HCT116 (cell line): ENCODE data around the gene DPF3. TPM values are rescaled to one million over a fixed set of nuclear protein-coding genes. Genes with fewer than 3 reads are reported as not detected.

ENCODE experiments used
- ATAC-seq: fragments of 200-7000 bp; cut with Tn5 transposase; 2 replicates; pipeline ENCODE4 v1.9.1; 2020; ENCODE audit warnings: mild to moderate bottlenecking, moderate library complexity
- BruUV-seq: library from RNA; stranded (reverse); fragments of 400-500 nt; replicated peaks from 2 replicates; lab custom pipeline; 2021; lab: Mats Ljungman, UMichigan
- CTCF ChIA-PET: fragments of 300-600 bp; sonication (Branson Sonifier 250); formaldehyde crosslinking; loops from one replicate; lab custom pipeline; 2021; ENCODE audit warnings: antibody characterized with exemption; lab: Charles Lee
- POLR2A ChIA-PET: fragments of 300-600, 350-600 bp; sonication (Branson Sonifier 250); formaldehyde crosslinking; loops from one replicate; lab custom pipeline; 2021; ENCODE audit warnings: antibody characterized with exemption; lab: Charles Lee
- RAD21 ChIA-PET, 2 experiments: fragments of 300-600 bp; sonication (Branson Sonifier 250); formaldehyde crosslinking; loops; one replicate each; lab custom pipeline; 2023; ENCODE audit warnings: low total read pairs in 2 of 2; ENCODE audit not compliant: uncharacterized antibody in 2 of 2, unreplicated experiment in 2 of 2, low non-redundant PET in 1 of 2; lab: Charles Lee
- DNase-seq: peaks from one replicate; pipeline ENCODE4 v3.0.0-alpha.2; 2010; ENCODE audit warnings: low read depth, low spot score
- H2AFZ ChIP-seq: fragments of 200-600 bp; shearing (Covaris generic), sonication (generic); 2 replicates; pipeline ENCODE4 v1.6.1; 2017; ENCODE audit warnings: low read depth, mixed run types, mixed read lengths, antibody characterized with exemption, low read length; ENCODE audit not compliant: poor library complexity, severe bottlenecking
- H3K27ac ChIP-seq: 2 replicates; pipeline ENCODE4 v1.5.1; 2012; ENCODE audit warnings: low read depth, low read length
- H3K27me3 ChIP-seq: fragments of 200-600 bp; sonication (generic); 2 replicates; pipeline ENCODE4 v1.6.1; 2016; ENCODE audit warnings: mixed run types, low read length, mixed read lengths; ENCODE audit not compliant: insufficient read depth
- H3K36me3 ChIP-seq, 2 experiments: fragments of 200-500 bp in 1 of 2; fragments of 200-600 bp in 1 of 2; sonication (Bioruptor generic) in 1 of 2; sonication (generic) in 1 of 2; 2 replicates each; pipeline versions ENCODE4 v1.5.1 to v1.6.1; 2014 to 2016; ENCODE audit warnings: low read length in 2 of 2, inconsistent platforms in 1 of 2, mixed read lengths in 1 of 2, mixed run types in 1 of 2; ENCODE audit not compliant: insufficient read depth in 2 of 2, control insufficient read depth in 1 of 2
- H3K4me1 ChIP-seq, 2 experiments: fragments of 200-600 bp in 1 of 2; sonication (generic) in 1 of 2; 2 replicates each; pipeline versions ENCODE4 v1.5.1 to v1.6.1; 2012 to 2017; ENCODE audit warnings: low read length in 2 of 2, inconsistent platforms in 1 of 2, mild to moderate bottlenecking in 1 of 2, mixed read lengths in 1 of 2, mixed run types in 1 of 2, moderate library complexity in 1 of 2; ENCODE audit not compliant: insufficient read depth in 2 of 2, control insufficient read depth in 1 of 2
- H3K4me2 ChIP-seq: fragments of 200-600 bp; sonication (generic); 2 replicates; pipeline ENCODE4 v1.6.1; 2017; ENCODE audit warnings: mixed run types, low read length, mixed read lengths
- H3K4me3 ChIP-seq, 2 experiments: fragments of 200-600 bp in 1 of 2; sonication (generic) in 1 of 2; replicated peaks in 1 of 2; 2 replicates each; pipeline ENCODE4 v1.5.1; 2011 to 2016; ENCODE audit warnings: low read length in 2 of 2, control low read depth in 1 of 2, low read depth in 1 of 2, mild to moderate bottlenecking in 1 of 2, mixed read lengths in 1 of 2, mixed run types in 1 of 2
- H3K79me2 ChIP-seq: fragments of 200-600 bp; sonication (generic); 2 replicates; pipeline ENCODE4 v1.6.1; 2017; ENCODE audit warnings: mild to moderate bottlenecking, mixed run types, low read length, moderate library complexity, mixed read lengths; ENCODE audit not compliant: insufficient read depth
- H3K9ac ChIP-seq: fragments of 200-600 bp; sonication (generic); 2 replicates; pipeline ENCODE4 v1.6.1; 2016; ENCODE audit warnings: low read length, mixed read lengths
- H3K9me2 ChIP-seq: fragments of 200-600 bp; sonication (generic), shearing (Covaris generic); 2 replicates; pipeline ENCODE4 v1.6.1; 2017; ENCODE audit warnings: mixed run types, mild to moderate bottlenecking, moderate library complexity; ENCODE audit not compliant: insufficient read depth
- H3K9me3 ChIP-seq, 2 experiments: fragments of 200-500 bp in 1 of 2; fragments of 200-600 bp in 1 of 2; sonication (Bioruptor generic) in 1 of 2; sonication (generic) in 1 of 2; 2 replicates each; pipeline ENCODE4 v1.6.1; 2014 to 2017; ENCODE audit warnings: low read length in 2 of 2, mixed read lengths in 2 of 2, inconsistent platforms in 1 of 2, low read depth in 1 of 2, mild to moderate bottlenecking in 1 of 2, mixed run types in 1 of 2, moderate library complexity in 1 of 2; ENCODE audit not compliant: control insufficient read depth in 1 of 2, insufficient read depth in 1 of 2
- H4K20me1 ChIP-seq: fragments of 200-600 bp; sonication (generic), shearing (Covaris generic); 2 replicates; pipeline ENCODE4 v1.6.1; 2017; ENCODE audit warnings: mixed run types, mild to moderate bottlenecking, moderate library complexity; ENCODE audit not compliant: insufficient read depth
- ATF3 ChIP-seq: IDR thresholded peaks from 2 replicates; pipeline ENCODE4 v1.6.1; 2012
- CBX3 ChIP-seq: IDR thresholded peaks from 2 replicates; pipeline ENCODE4 v1.6.1; 2012; ENCODE audit warnings: low read depth
- CTCF ChIP-seq, 3 experiments: fragments of 200-600 bp in 1 of 3; sonication (generic) in 1 of 3; IDR thresholded peaks in 2 of 3; conservative IDR thresholded peaks in 1 of 3; 2 replicates each; pipeline ENCODE4 v1.5.1; 2012 to 2017; ENCODE audit warnings: low read depth in 2 of 3, low read length in 2 of 3, antibody characterized with exemption in 1 of 3, borderline replicate concordance in 1 of 3, control low read depth in 1 of 3, mild to moderate bottlenecking in 1 of 3, mixed read lengths in 1 of 3, mixed run types in 1 of 3, moderate library complexity in 1 of 3; ENCODE audit not compliant: insufficient read depth in 1 of 3
- EGR1 ChIP-seq: IDR thresholded peaks from 2 replicates; pipeline ENCODE4 v1.6.1; 2012; ENCODE audit warnings: low read depth
- ELF1 ChIP-seq: IDR thresholded peaks from 2 replicates; pipeline ENCODE4 v1.6.1; 2012; ENCODE audit warnings: low read depth, borderline replicate concordance
- EZH2 ChIP-seq: fragments of 200-600 bp; sonication (generic); IDR thresholded peaks from 2 replicates; pipeline ENCODE4 v1.6.1; 2017; ENCODE audit warnings: antibody characterized with exemption, mixed run types
- EZH2phosphoT487 ChIP-seq: fragments of 200-600 bp; IDR thresholded peaks from 2 replicates; pipeline ENCODE4 v1.6.1; 2018; ENCODE audit warnings: antibody characterized with exemption, borderline replicate concordance
- FOSL1 ChIP-seq: IDR thresholded peaks from 2 replicates; pipeline ENCODE4 v1.6.1; 2012; ENCODE audit warnings: low read depth
- POLR2A ChIP-seq: IDR thresholded peaks from 2 replicates; pipeline ENCODE4 v1.7.0; 2011; ENCODE audit warnings: borderline replicate concordance; ENCODE audit not compliant: insufficient read depth, insufficient read length; ENCODE audit errors: extremely low read depth
- POLR2AphosphoS5 ChIP-seq: IDR thresholded peaks from 2 replicates; pipeline ENCODE4 v1.6.1; 2011; ENCODE audit warnings: mild to moderate bottlenecking, low read depth, low read length, moderate library complexity
- RAD21 ChIP-seq: IDR thresholded peaks from 2 replicates; pipeline ENCODE4 v1.6.1; 2012; ENCODE audit warnings: low read depth, mild to moderate bottlenecking
- SIN3A ChIP-seq: IDR thresholded peaks from 2 replicates; pipeline ENCODE4 v1.6.1; 2012; ENCODE audit warnings: low read depth
- SP1 ChIP-seq: IDR thresholded peaks from 2 replicates; pipeline ENCODE4 v1.6.1; 2012; ENCODE audit warnings: low read depth
- TCF7L2 ChIP-seq: IDR thresholded peaks from 2 replicates; pipeline ENCODE4 v1.7.0; 2011; ENCODE audit warnings: borderline replicate concordance, inconsistent platforms; ENCODE audit not compliant: insufficient read depth, insufficient read length; ENCODE audit errors: extremely low read depth
- YY1 ChIP-seq: IDR thresholded peaks from 2 replicates; pipeline ENCODE4 v1.6.1; 2011; ENCODE audit warnings: low read length, low read depth, moderate library complexity, mild to moderate bottlenecking; ENCODE audit not compliant: insufficient replicate concordance; ENCODE audit errors: extremely low read depth
- ZFX ChIP-seq: fragments of 450-650 bp; IDR thresholded peaks from 2 replicates; pipeline ENCODE4 v1.6.1; 2017
- intact Hi-C: fragments of 100-400 bp; cut with micrococcal nuclease; formaldehyde crosslinking; loops from 2 replicates; pipeline ENCODE4 v1.10.0; 2022
- total RNA-seq: library from RNA; stranded (reverse); gene quantifications from one replicate; pipeline ENCODE4 v1.2.1, GENCODE V29; 2021; ENCODE audit not compliant: unreplicated experiment
- TF ChIP-seq, protein P1 (sequence below): IDR thresholded peaks from 2 replicates; pipeline ENCODE4 v1.6.1; 2012; ENCODE audit warnings: low read depth

The DPF3 gene
- total RNA-seq, 1 experiment from 2014 or later: 0.27 TPM

DNA sequence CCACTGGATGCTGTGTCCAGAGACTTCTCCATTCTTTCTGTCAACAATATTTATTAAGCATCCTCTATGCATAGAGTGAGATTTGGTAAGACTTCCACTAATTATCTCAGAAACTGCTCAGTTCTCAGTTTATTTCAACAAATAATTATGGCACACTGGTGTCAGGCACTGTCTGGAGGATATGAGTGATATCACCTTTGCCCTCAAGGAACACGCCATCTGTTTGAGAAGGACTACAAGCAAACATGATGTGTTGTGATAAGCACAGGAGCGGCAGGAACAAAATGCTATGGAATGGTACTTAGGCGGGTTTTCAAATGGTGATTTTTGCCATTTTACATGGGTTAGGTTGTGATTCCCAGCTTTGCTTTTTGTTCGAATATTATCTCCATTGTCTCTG, 229.2 kb downstream of the DPF3 start:
- peaks cover 8 to 26% of the 10 kb centered on the region in 2 experiments; a peak in 3 of 4 replicates for H3K4me1 ChIP-seq
- TF ChIP-seq, protein P1, sequence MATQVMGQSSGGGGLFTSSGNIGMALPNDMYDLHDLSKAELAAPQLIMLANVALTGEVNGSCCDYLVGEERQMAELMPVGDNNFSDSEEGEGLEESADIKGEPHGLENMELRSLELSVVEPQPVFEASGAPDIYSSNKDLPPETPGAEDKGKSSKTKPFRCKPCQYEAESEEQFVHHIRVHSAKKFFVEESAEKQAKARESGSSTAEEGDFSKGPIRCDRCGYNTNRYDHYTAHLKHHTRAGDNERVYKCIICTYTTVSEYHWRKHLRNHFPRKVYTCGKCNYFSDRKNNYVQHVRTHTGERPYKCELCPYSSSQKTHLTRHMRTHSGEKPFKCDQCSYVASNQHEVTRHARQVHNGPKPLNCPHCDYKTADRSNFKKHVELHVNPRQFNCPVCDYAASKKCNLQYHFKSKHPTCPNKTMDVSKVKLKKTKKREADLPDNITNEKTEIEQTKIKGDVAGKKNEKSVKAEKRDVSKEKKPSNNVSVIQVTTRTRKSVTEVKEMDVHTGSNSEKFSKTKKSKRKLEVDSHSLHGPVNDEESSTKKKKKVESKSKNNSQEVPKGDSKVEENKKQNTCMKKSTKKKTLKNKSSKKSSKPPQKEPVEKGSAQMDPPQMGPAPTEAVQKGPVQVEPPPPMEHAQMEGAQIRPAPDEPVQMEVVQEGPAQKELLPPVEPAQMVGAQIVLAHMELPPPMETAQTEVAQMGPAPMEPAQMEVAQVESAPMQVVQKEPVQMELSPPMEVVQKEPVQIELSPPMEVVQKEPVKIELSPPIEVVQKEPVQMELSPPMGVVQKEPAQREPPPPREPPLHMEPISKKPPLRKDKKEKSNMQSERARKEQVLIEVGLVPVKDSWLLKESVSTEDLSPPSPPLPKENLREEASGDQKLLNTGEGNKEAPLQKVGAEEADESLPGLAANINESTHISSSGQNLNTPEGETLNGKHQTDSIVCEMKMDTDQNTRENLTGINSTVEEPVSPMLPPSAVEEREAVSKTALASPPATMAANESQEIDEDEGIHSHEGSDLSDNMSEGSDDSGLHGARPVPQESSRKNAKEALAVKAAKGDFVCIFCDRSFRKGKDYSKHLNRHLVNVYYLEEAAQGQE: no peak
- no peak for TF ChIP-seq TCF7L2
- no peak for TF ChIP-seq RAD21
- TF ChIP-seq FOSL1: no peak
- TF ChIP-seq EGR1: no peak
- no peak for TF ChIP-seq ZFX
- no peak for TF ChIP-seq SP1
- no peak for TF ChIP-seq EZH2
- TF ChIP-seq POLR2A: no peak
- no peak for TF ChIP-seq CBX3
- no peak for TF ChIP-seq EZH2phosphoT487
- TF ChIP-seq SIN3A: no peak
- TF ChIP-seq POLR2AphosphoS5: no peak
- no peak for TF ChIP-seq ELF1
- TF ChIP-seq CTCF (IDR thresholded peaks at IDR 0.05 in 2 of 3, conservative IDR thresholded peaks at IDR 0.05 in 1 of 3; ENCODE audit: borderline replicate concordance in 1 of 3, insufficient read depth in 1 of 3, low read depth in 2 of 3, low read length in 2 of 3): no peak
- no peak for TF ChIP-seq YY1
- no peak for TF ChIP-seq ATF3
- TF ChIP-seq, all 23 proteins: peak for 0
- H4K20me1 ChIP-seq: no peaks in the 10 kb centered on the region
- no peaks in the 10 kb centered on the region for H3K36me3 ChIP-seq
- DNase-seq: no peak
- H3K9me3 ChIP-seq: no peaks in the 10 kb centered on the region
- H3K4me2 ChIP-seq: peak overlapping the region; percentile 55; the same call in 1 of the 2 replicates
- CTCF ChIA-PET: no interaction called here
- H2AFZ ChIP-seq: no peak overlapping the region
- POLR2A ChIA-PET: no interaction called here
- BruUV-seq: no TSS peak
- RAD21 ChIA-PET: no interaction called here
- ATAC-seq: no peak
- H3K27me3 ChIP-seq: no peaks in the 10 kb centered on the region
- H3K27ac ChIP-seq: no peak overlapping the region
- H3K79me2 ChIP-seq: no peaks in the 10 kb centered on the region
- no peak overlapping the region for H3K4me3 ChIP-seq
- no peaks in the 10 kb centered on the region for H3K9me2 ChIP-seq
- intact Hi-C loops: no loop called here
- H3K9ac ChIP-seq: no peak overlapping the region
